Aorta (tissue), 4 donors: Measurements from ENCODE around the gene ESX1. TPM values are rescaled to one million over a fixed set of nuclear protein-coding genes. Genes with fewer than 3 reads are reported as not detected.

ENCODE experiments used
- polyA plus RNA-seq, 2 donors: library from polyadenylated mRNA; stranded (reverse); fragments of 200-250 nt; gene quantifications; one replicate each; pipeline ENCODE4 v1.2.3, GENCODE V29; 2013
- total RNA-seq, 2 donors: library from RNA; stranded (reverse); fragmentation: NEBNext Ultra II Directional; extraction: Animal tissue kit (Norgen Biotek cat#: 25700); gene quantifications; one replicate each; pipeline ENCODE4 v1.2.1, GENCODE V29; 2021
- donor health status: healthy with polysubstance abuse.
- donor health status: Bipolar disorder and iron deficiency.
- donor health status: DM: no; HTN: no; CAD: no.
- donor health status: DM: yes; HTN: yes; CAD: no.

The ESX1 gene
- total and polyA plus RNA-seq, 4 donors: not detected

Other genes starting within 250 kb of the ESX1 start
- not detected for gene H2BW1, start 241.2 kb downstream of the ESX1 start, total RNA-seq
- gene H2BW1, start 241.2 kb downstream of the ESX1 start, polyA plus RNA-seq: not detected
- gene H2BW2, start 215.0 kb downstream of the ESX1 start, total RNA-seq: not detected
- gene H2BW2, start 215.0 kb downstream of the ESX1 start, polyA plus RNA-seq: not detected
- 1 to 10 TPM; 5.1 to 5.4 TPM for gene TMSB15C, start 178.7 kb downstream of the ESX1 start, total RNA-seq
- 1 to 10 TPM; 1.3 to 3.5 TPM for gene TMSB15C, start 178.7 kb downstream of the ESX1 start, polyA plus RNA-seq
- gene ZCCHC18, start 142.4 kb downstream of the ESX1 start, total RNA-seq: 1 to 10 TPM; 1.6 to 3.5 TPM
- 1 to 10 TPM; 1.9 to 2.3 TPM for gene ZCCHC18, start 142.4 kb downstream of the ESX1 start, polyA plus RNA-seq
- 10 to 100 TPM in 1 of 2 donors, 1 to 10 TPM in 1; 8.2 to 15.9 TPM for gene SLC25A53, start 97.9 kb downstream of the ESX1 start, total RNA-seq
- gene SLC25A53, start 97.9 kb downstream of the ESX1 start, polyA plus RNA-seq: 10 to 100 TPM in 1 of 2 donors, 1 to 10 TPM in 1; 6.5 to 12.4 TPM
- 10 to 100 TPM; 18.4 to 19.2 TPM for gene FAM199X, start 88.5 kb downstream of the ESX1 start, total RNA-seq
- gene FAM199X, start 88.5 kb downstream of the ESX1 start, polyA plus RNA-seq: 10 to 100 TPM in 1 of 2 donors, 1 to 10 TPM in 1; 9.3 to 10.0 TPM